Stimulated activated memory B cell treated with anti-CD40 and anti-IgM and Interleukin-4, amounts not matched to agents 10 μg/mL and 1 μg/mL and 100 μg/mL, for 72 hours (primary cell): ENCODE results near the gene RASSF4.
A peak's percentile ranks its signal among the peaks of the same experiment; 100 is the strongest.

Experiments used
- ATAC-seq: fragments of 150-1000 bp; cut with Tn5 transposase; 2 replicates; pipeline ENCODE4 v1.10.0; 2021
- H3K27ac Mint-ChIP-seq: one replicate; pipeline ENCODE4 v1.8.0; 2022; ENCODE audit warnings: mild to moderate bottlenecking, mixed read lengths
- H3K27me3 Mint-ChIP-seq: one replicate; pipeline ENCODE4 v1.8.0; 2022; ENCODE audit warnings: mixed read lengths
- H3K36me3 Mint-ChIP-seq: one replicate; pipeline ENCODE4 v1.8.0; 2022; ENCODE audit warnings: mixed read lengths
- H3K4me1 Mint-ChIP-seq: one replicate; pipeline ENCODE4 v1.8.0; 2022; ENCODE audit warnings: mixed read lengths
- H3K4me3 Mint-ChIP-seq: one replicate; pipeline ENCODE4 v1.8.0; 2022; ENCODE audit warnings: mild to moderate bottlenecking, moderate library complexity, mixed read lengths
- H3K9me3 Mint-ChIP-seq: one replicate; pipeline ENCODE4 v1.8.0; 2022; ENCODE audit warnings: mixed read lengths

The RASSF4 gene

GRCh38 chr10:44923611-44924010, 36.0 kb upstream of the RASSF4 start:
- H3K9me3 Mint-ChIP-seq = no peaks in the 10 kb centered on the region
- ATAC-seq = no peak
- H3K27me3 Mint-ChIP-seq = no peaks in the 10 kb centered on the region
- H3K4me1 Mint-ChIP-seq = no peaks in the 10 kb centered on the region
- H3K4me3 Mint-ChIP-seq = no peak overlapping the region
- H3K27ac Mint-ChIP-seq = no peak overlapping the region
- no peaks in the 10 kb centered on the region for H3K36me3 Mint-ChIP-seq

- H3K27ac Mint-ChIP-seq = no peak overlapping the region
Observed at GRCh38 chr10:44924261-44925040, 35.2 kb upstream of the RASSF4 start.

GRCh38 chr10:44925224-44925623, 34.4 kb upstream of the RASSF4 start:
- no peaks in the 10 kb centered on the region for H3K36me3 Mint-ChIP-seq
- peaks cover 8% of the 10 kb centered on the region for H3K27me3 Mint-ChIP-seq
- ATAC-seq = no peak
- no peaks in the 10 kb centered on the region for H3K4me1 Mint-ChIP-seq
- no peak overlapping the region for H3K4me3 Mint-ChIP-seq
- H3K27ac Mint-ChIP-seq = no peak overlapping the region
- no peaks in the 10 kb centered on the region for H3K9me3 Mint-ChIP-seq

More at GRCh38 chr10:44924261-44925040, 35.2 kb upstream of the RASSF4 start:
- Mint-ChIP-seq H3K27me3 (peaks cover 2% of the 10 kb centered on the region), H3K4me3 (no peak overlapping the region), H3K4me1 (no peaks in the 10 kb centered on the region), H3K36me3 (no peaks in the 10 kb centered on the region), H3K9me3 (no peaks in the 10 kb centered on the region)
- ATAC-seq = no peak

GRCh38 chr10:44925811-44926750, 33.5 kb upstream of the RASSF4 start:
- no peak for ATAC-seq
- H3K9me3 Mint-ChIP-seq = no peaks in the 10 kb centered on the region
- no peak overlapping the region for H3K4me3 Mint-ChIP-seq
- no peaks in the 10 kb centered on the region for H3K36me3 Mint-ChIP-seq
- no peak overlapping the region for H3K27ac Mint-ChIP-seq
- H3K4me1 Mint-ChIP-seq = no peaks in the 10 kb centered on the region
- H3K27me3 Mint-ChIP-seq = peaks cover 15% of the 10 kb centered on the region

- ATAC-seq = no peak
Observed at GRCh38 chr10:44926751-44927351, 32.8 kb upstream of the RASSF4 start.

GRCh38 chr10:44927352-44927751, 32.2 kb upstream of the RASSF4 start:
- H3K4me3 Mint-ChIP-seq = no peak overlapping the region
- H3K4me1 Mint-ChIP-seq = no peaks in the 10 kb centered on the region
- H3K36me3 Mint-ChIP-seq = no peaks in the 10 kb centered on the region
- no peak overlapping the region for H3K27ac Mint-ChIP-seq
- ATAC-seq = no peak
- peaks cover 18% of the 10 kb centered on the region for H3K27me3 Mint-ChIP-seq
- no peaks in the 10 kb centered on the region for H3K9me3 Mint-ChIP-seq

More at GRCh38 chr10:44926751-44927351, 32.8 kb upstream of the RASSF4 start:
- Mint-ChIP-seq H3K4me1 (no peaks in the 10 kb centered on the region), H3K27me3 (peaks cover 18% of the 10 kb centered on the region), H3K9me3 (no peaks in the 10 kb centered on the region), H3K36me3 (no peaks in the 10 kb centered on the region), H3K27ac (no peak overlapping the region), H3K4me3 (no peak overlapping the region)

- Mint-ChIP-seq H3K9me3 (no peaks in the 10 kb centered on the region), H3K4me3 (no peak overlapping the region), H3K27ac (no peak overlapping the region), H3K36me3 (no peaks in the 10 kb centered on the region), H3K27me3 (peaks cover 18% of the 10 kb centered on the region), H3K4me1 (no peaks in the 10 kb centered on the region)
- no peak for ATAC-seq
Observed at GRCh38 chr10:44928462-44928861, 31.1 kb upstream of the RASSF4 start.

GRCh38 chr10:44929356-44930255, 30.0 kb upstream of the RASSF4 start:
- Mint-ChIP-seq H3K4me1 (no peaks in the 10 kb centered on the region), H3K9me3 (no peaks in the 10 kb centered on the region), H3K27ac (no peak overlapping the region), H3K4me3 (no peak overlapping the region), H3K27me3 (peaks cover 23% of the 10 kb centered on the region), H3K36me3 (no peaks in the 10 kb centered on the region)
- ATAC-seq = no peak

- no peaks in the 10 kb centered on the region for H3K9me3 Mint-ChIP-seq
- no peak overlapping the region for H3K27ac Mint-ChIP-seq
- no peak for ATAC-seq
- no peak overlapping the region for H3K4me3 Mint-ChIP-seq
- no peaks in the 10 kb centered on the region for H3K36me3 Mint-ChIP-seq
- peaks cover 6% of the 10 kb centered on the region for H3K4me1 Mint-ChIP-seq
- peaks cover 31% of the 10 kb centered on the region for H3K27me3 Mint-ChIP-seq
Observed at GRCh38 chr10:44930904-44931620, 28.5 kb upstream of the RASSF4 start.

GRCh38 chr10:44931621-44932516, 27.7 kb upstream of the RASSF4 start:
- H3K27me3 Mint-ChIP-seq = peaks cover 31% of the 10 kb centered on the region

GRCh38 chr10:44932517-44933450, 26.8 kb upstream of the RASSF4 start:
- no peaks in the 10 kb centered on the region for H3K9me3 Mint-ChIP-seq
- H3K4me3 Mint-ChIP-seq = no peak overlapping the region
- no peak overlapping the region for H3K27ac Mint-ChIP-seq
- H3K4me1 Mint-ChIP-seq = peaks cover 6% of the 10 kb centered on the region
- ATAC-seq = peak; percentile 87
- H3K27me3 Mint-ChIP-seq = peaks cover 31% of the 10 kb centered on the region
- no peaks in the 10 kb centered on the region for H3K36me3 Mint-ChIP-seq

More at GRCh38 chr10:44931621-44932516, 27.7 kb upstream of the RASSF4 start:
- H3K4me1 Mint-ChIP-seq = peaks cover 6% of the 10 kb centered on the region
- no peak overlapping the region for H3K4me3 Mint-ChIP-seq
- H3K36me3 Mint-ChIP-seq = no peaks in the 10 kb centered on the region
- H3K9me3 Mint-ChIP-seq = no peaks in the 10 kb centered on the region
- no peak for ATAC-seq
- no peak overlapping the region for H3K27ac Mint-ChIP-seq

- Mint-ChIP-seq H3K9me3 (peaks cover 3% of the 10 kb centered on the region), H3K4me1 (peaks cover 6% of the 10 kb centered on the region), H3K36me3 (no peaks in the 10 kb centered on the region), H3K27me3 (peaks cover 31% of the 10 kb centered on the region), H3K4me3 (no peak overlapping the region), H3K27ac (no peak overlapping the region)
- ATAC-seq = no peak
Observed at GRCh38 chr10:44933451-44934321, 25.9 kb upstream of the RASSF4 start.
